Measurements from ENCODE around the gene RMI1. TPM values are rescaled to one million over a fixed set of nuclear protein-coding genes. Genes with fewer than 3 reads are reported as not detected.

RMI1 gene
- 5.4 and 5.8 TPM in 2 replicates for total RNA-seq
- 3.4 and 4.2 TPM in 2 replicates for polyA plus RNA-seq

DNA sequence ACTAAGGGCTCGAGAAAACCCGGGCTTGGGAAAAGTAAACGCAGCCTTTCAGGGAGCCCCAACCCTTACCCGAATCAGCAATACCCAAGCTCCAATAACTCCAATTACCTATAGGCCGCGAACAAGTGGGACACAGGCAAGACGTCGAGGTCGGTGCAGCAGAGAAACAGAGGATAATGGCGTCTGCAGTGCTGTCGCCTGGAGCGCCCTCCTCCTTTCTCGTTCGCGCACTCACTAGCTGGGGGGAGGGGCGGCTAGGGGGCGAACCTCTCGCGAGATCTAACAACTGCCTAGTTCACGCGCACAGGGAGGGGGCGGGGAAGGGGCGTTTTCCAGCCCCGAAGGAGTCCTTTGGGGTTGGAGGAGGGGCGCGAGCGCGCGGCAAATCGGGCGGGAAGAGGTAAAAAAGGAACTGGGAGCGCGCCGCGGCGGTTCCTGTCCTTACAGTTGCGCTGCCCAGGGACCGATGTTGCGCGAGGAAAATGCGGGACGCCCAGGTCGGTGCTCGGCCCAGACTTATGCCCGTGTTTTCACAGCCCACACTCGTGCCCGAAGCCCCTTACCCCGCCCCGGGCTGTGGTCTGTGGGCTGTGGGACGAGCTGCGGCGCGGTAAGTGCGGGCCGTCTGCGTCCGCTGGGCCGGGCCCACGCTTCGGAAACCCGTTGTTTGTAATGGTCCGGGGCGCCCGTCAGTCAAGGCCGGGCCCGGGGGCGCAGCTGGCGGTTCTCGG, at the start of gene RMI1:
RMI1 (plus strand) TSS at position 411 of the 731 bp plus-strand sequence. CDS start 20,182 bp downstream, outside the sequence.
- Histone ChIP-seq H3K4me3 (peak within 1 kb of the TSS; percentile 97), H3K4me1 (ENCODE audit: insufficient read depth) (peaks cover 18% of the 10 kb centered on the region), H3K4me2 (peak within 1 kb of the TSS; percentile 92), H3K36me3 (replicated peaks; ENCODE audit: insufficient read depth, low read depth) (peaks cover 6% of the 10 kb centered on the region), H2AFZ (peak within 1 kb of the TSS; percentile 81), H3K79me2 (peaks cover 88% of the 10 kb centered on the region), H3K27me3 (no peaks in the 10 kb centered on the region), H3K27ac (peak within 1 kb of the TSS; percentile 98), H3K9me2 (replicated peaks; ENCODE audit: insufficient read depth) (no peaks in the 10 kb centered on the region), H3K9me3 (ENCODE audit: low read depth) (no peaks in the 10 kb centered on the region), H4K20me1 (ENCODE audit: insufficient read depth, poor library complexity, severe bottlenecking) (peaks cover 38% of the 10 kb centered on the region)
- under 1% methylated on average over 49 of the region's 69 CpGs for WGBS (ENCODE audit: low lambda C conversion rate, missing lambda C conversion rate)
- peak; percentile 99 for DNase-seq (ENCODE audit: low spot score)
- TF ChIP-seq, protein P1, sequence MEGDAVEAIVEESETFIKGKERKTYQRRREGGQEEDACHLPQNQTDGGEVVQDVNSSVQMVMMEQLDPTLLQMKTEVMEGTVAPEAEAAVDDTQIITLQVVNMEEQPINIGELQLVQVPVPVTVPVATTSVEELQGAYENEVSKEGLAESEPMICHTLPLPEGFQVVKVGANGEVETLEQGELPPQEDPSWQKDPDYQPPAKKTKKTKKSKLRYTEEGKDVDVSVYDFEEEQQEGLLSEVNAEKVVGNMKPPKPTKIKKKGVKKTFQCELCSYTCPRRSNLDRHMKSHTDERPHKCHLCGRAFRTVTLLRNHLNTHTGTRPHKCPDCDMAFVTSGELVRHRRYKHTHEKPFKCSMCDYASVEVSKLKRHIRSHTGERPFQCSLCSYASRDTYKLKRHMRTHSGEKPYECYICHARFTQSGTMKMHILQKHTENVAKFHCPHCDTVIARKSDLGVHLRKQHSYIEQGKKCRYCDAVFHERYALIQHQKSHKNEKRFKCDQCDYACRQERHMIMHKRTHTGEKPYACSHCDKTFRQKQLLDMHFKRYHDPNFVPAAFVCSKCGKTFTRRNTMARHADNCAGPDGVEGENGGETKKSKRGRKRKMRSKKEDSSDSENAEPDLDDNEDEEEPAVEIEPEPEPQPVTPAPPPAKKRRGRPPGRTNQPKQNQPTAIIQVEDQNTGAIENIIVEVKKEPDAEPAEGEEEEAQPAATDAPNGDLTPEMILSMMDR (IDR thresholded peaks at IDR 0.05; ENCODE audit: poor library complexity), result peak; percentile 10
- TF ChIP-seq EZH2 (IDR thresholded peaks at IDR 0.05; ENCODE audit: borderline replicate concordance), result no peak

DNA sequence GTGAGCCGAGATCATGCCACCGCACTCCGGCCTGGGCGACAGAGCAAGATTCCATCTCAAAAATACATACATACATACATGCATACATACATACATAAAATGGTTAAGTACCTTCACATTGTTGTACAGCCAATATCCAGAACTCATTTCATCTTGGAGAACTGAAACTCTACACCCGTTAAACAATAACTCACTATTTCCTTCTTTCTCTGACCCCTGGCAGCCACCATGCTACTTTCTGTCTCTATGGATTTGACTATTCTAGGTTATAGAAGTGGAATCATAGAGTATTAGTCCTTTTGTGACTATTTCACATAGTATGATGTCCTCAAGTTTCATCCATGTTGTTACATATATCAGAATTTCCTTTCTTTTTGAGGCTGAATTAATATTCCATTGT, 49.7 kb upstream of the RMI1 start:
- Histone ChIP-seq H4K20me1 (ENCODE audit: insufficient read depth, poor library complexity, severe bottlenecking) (no peaks in the 10 kb centered on the region), H3K9me3 (ENCODE audit: low read depth) (no peaks in the 10 kb centered on the region), H3K4me2 (no peak overlapping the region), H3K9me2 (replicated peaks; ENCODE audit: insufficient read depth) (no peaks in the 10 kb centered on the region), H3K4me1 (ENCODE audit: insufficient read depth) (no peaks in the 10 kb centered on the region), H3K27ac (no peak overlapping the region), H3K4me3 (no peak overlapping the region), H3K79me2 (no peaks in the 10 kb centered on the region), H3K36me3 (replicated peaks; ENCODE audit: insufficient read depth, low read depth) (no peaks in the 10 kb centered on the region), H3K27me3 (no peaks in the 10 kb centered on the region), H2AFZ (no peak overlapping the region)
- DNase-seq (ENCODE audit: low spot score), result no peak
- WGBS (ENCODE audit: low lambda C conversion rate, missing lambda C conversion rate), result 92% methylated on average over 5 of the region's 5 CpGs
- TF ChIP-seq EZH2 (IDR thresholded peaks at IDR 0.05; ENCODE audit: borderline replicate concordance) (no peak), EZH2phosphoT487 (IDR thresholded peaks at IDR 0.05; ENCODE audit: low read depth, severe bottlenecking, unreplicated experiment) (no peak)
- TF ChIP-seq, protein P1 (IDR thresholded peaks at IDR 0.05; ENCODE audit: poor library complexity), result no peak

DNA sequence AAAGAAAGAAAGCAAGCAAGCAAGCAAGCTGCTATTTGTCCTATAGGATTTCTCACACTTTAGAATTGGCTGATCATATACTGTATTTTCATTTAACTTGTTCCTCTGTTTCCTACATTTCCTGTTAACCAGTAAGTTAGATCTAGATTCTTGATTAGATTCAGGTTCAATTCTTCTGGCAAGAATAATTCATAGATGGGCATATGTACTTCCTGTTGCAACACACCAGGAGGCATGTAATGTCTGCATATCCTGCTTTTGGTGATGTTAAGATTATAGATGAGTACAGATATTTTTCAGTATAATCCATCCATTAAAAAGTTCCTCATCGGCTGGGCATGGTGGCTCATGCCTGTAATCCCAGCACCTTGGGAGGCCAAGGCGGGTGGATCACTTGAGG, 48.6 kb upstream of the RMI1 start:
- H3K4me1 ChIP-seq (ENCODE audit: insufficient read depth), result no peaks in the 10 kb centered on the region
- H3K9me2 ChIP-seq (replicated peaks; ENCODE audit: insufficient read depth), result no peaks in the 10 kb centered on the region
- no peaks in the 10 kb centered on the region for H3K27me3 ChIP-seq
- no peaks in the 10 kb centered on the region for H3K79me2 ChIP-seq
- no peak for DNase-seq (ENCODE audit: low spot score)
- 65% methylated on average over 2 of the region's 2 CpGs for WGBS (ENCODE audit: low lambda C conversion rate, missing lambda C conversion rate)
- no peaks in the 10 kb centered on the region for H4K20me1 ChIP-seq (ENCODE audit: insufficient read depth, poor library complexity, severe bottlenecking)
- no peak overlapping the region for H2AFZ ChIP-seq
- no peaks in the 10 kb centered on the region for H3K9me3 ChIP-seq (ENCODE audit: low read depth)
- no peak overlapping the region for H3K4me2 ChIP-seq
- TF ChIP-seq, protein P1 (IDR thresholded peaks at IDR 0.05; ENCODE audit: poor library complexity), result no peak
- TF ChIP-seq EZH2phosphoT487 (IDR thresholded peaks at IDR 0.05; ENCODE audit: low read depth, severe bottlenecking, unreplicated experiment) (no peak), EZH2 (IDR thresholded peaks at IDR 0.05; ENCODE audit: borderline replicate concordance) (no peak)
- no peak overlapping the region for H3K4me3 ChIP-seq
- no peaks in the 10 kb centered on the region for H3K36me3 ChIP-seq (replicated peaks; ENCODE audit: insufficient read depth, low read depth)
- no peak overlapping the region for H3K27ac ChIP-seq
